Measurements from ENCODE around the gene NTN4. TPM values are rescaled to one million over a fixed set of nuclear protein-coding genes. Genes with fewer than 3 reads are reported as not detected.

NTN4 gene
- 14.7 and 48.6 TPM in 2 replicates for total RNA-seq

DNA sequence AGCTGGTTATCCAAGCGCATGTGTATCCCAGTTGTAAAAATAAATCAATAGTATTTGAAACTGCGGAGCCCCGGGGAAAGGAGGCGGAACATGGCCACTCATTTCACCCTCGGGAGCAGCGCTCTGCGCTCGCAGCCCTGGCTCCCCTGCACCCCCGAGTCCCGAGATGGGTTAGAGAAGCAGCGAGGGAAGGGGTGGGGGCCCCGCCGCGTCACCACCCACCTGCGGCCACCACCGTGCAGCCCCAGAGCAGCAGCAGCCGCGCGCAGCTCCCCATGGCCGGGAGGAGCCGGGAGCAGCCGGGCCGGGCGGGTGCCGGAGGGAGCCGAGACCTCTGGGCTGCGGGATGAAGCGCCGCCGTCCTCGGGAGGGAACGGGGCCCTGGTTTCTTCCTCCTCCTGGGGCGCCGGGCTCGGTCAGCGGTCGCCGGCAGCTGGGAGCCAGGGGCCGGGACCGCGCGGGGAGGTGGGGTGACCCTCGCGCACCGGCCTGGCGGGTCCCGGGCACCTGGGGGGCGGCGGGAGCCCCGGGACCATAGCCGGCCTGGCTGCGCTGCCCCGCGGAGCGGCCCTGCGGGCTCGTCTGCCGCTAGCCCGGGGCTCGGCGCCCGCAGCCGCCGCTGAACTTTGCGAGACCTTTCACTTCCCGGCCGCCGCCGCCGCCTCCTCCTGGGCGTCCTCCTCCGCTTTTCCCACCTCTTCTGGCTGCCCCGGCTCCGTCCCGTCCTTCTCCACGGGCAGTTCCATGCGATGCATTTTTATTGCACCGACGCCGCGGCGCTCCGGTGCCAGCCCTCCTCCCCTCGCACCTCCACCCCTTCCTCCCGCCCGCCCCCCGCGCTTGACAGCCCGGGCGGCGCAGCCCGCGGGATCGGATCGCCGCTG lies at the start of gene NTN4:
TSS of gene NTN4 (minus strand) at position 732 of the 884 bp plus-strand sequence. CDS start at position 277, 455 bp downstream.

Other genes starting within 250 kb of the NTN4 start
- gene USP44, start 239.3 kb downstream of the NTN4 start, total RNA-seq = 10.0 and 11.8 TPM in 2 replicates
- 22.5 and 27.3 TPM in 2 replicates for gene SNRPF, start 68.2 kb upstream of the NTN4 start, total RNA-seq
- under 0.01 TPM in 1 of 2 replicates, not detected in the other for gene CCDC38, start 151.8 kb upstream of the NTN4 start, total RNA-seq
- gene AMDHD1, start 152.6 kb upstream of the NTN4 start, total RNA-seq = 0.09 and 0.16 TPM in 2 replicates
- gene HAL, start 205.6 kb upstream of the NTN4 start, total RNA-seq = under 0.01 TPM in 1 of 2 replicates, not detected in the other
- 78.5 and 106 TPM in 2 replicates for gene LTA4H, start 244.8 kb upstream of the NTN4 start, total RNA-seq

All from bronchial smooth muscle cell (primary cell).